A673 (cell line): Measurements from ENCODE around the gene TRAPPC2L. TPM values are rescaled to one million over a fixed set of nuclear protein-coding genes. Genes with fewer than 3 reads are reported as not detected.

Source experiments
- BruUV-seq: library from RNA; stranded (reverse); fragments of 400-500 nt; replicated peaks from 2 replicates; lab custom pipeline; 2021; lab: Mats Ljungman, UMichigan
- CTCF ChIA-PET: fragments of 300-600 bp; sonication (Branson Sonifier 250); formaldehyde crosslinking; loops from one replicate; lab custom pipeline; 2022; ENCODE audit warnings: antibody characterized with exemption; lab: Charles Lee
- POLR2A ChIA-PET: fragments of 300-600 bp; sonication (Branson Sonifier 250); formaldehyde crosslinking; loops from one replicate; lab custom pipeline; 2022; ENCODE audit warnings: antibody characterized with exemption; ENCODE audit not compliant: low non-redundant PET; lab: Charles Lee
- DNase-seq: peaks from one replicate; pipeline ENCODE4 v3.0.0-alpha.2; 2015; ENCODE audit warnings: low spot score
- H3K27ac ChIP-seq: fragments of 200-600 bp; sonication (generic); 2 replicates; pipeline ENCODE4 v1.5.1; 2016; ENCODE audit warnings: mixed run types, low read depth, mild to moderate bottlenecking, mixed read lengths, antibody characterized with exemption, low read length; ENCODE audit not compliant: poor library complexity, severe bottlenecking
- H3K27me3 ChIP-seq: fragments of 200-600 bp; sonication (generic); replicated peaks from 2 replicates; pipeline ENCODE4 v1.6.1; 2017; ENCODE audit warnings: mixed run types, low read depth, mild to moderate bottlenecking, mixed read lengths, antibody characterized with exemption, low read length; ENCODE audit not compliant: insufficient read depth, poor library complexity
- H3K36me3 ChIP-seq: fragments of 200-600 bp; sonication (generic); 2 replicates; pipeline ENCODE4 v1.6.1; 2016; ENCODE audit warnings: mixed run types, mild to moderate bottlenecking, mixed read lengths, antibody characterized with exemption, low read length; ENCODE audit not compliant: insufficient read depth, poor library complexity, severe bottlenecking
- H3K4me1 ChIP-seq: fragments of 200-600 bp; sonication (generic); 2 replicates; pipeline ENCODE4 v1.6.1; 2017; ENCODE audit warnings: mixed run types, mild to moderate bottlenecking, mixed read lengths, antibody characterized with exemption, low read length; ENCODE audit not compliant: insufficient read depth, poor library complexity, severe bottlenecking
- H3K4me3 ChIP-seq: fragments of 200-600 bp; sonication (generic); 2 replicates; pipeline ENCODE4 v1.5.1; 2016; ENCODE audit warnings: low read depth, mixed run types, mild to moderate bottlenecking, mixed read lengths, low read length; ENCODE audit not compliant: poor library complexity, severe bottlenecking
- H3K9me3 ChIP-seq: fragments of 200-600 bp; sonication (generic); 2 replicates; pipeline ENCODE4 v1.6.1; 2016; ENCODE audit warnings: mixed run types, low read depth, mild to moderate bottlenecking, mixed read lengths, antibody characterized with exemption, low read length; ENCODE audit not compliant: poor library complexity, severe bottlenecking
- CTCF ChIP-seq: fragments of 300-800, 200-600 bp; sonication (generic); conservative IDR thresholded peaks from 2 replicates; pipeline ENCODE4 v1.5.1; 2017; ENCODE audit warnings: low read depth, mild to moderate bottlenecking, antibody characterized with exemption, low read length, moderate library complexity, mixed read lengths
- EZH2 ChIP-seq: fragments of 200-600 bp; sonication (generic); IDR thresholded peaks from 2 replicates; pipeline ENCODE4 v1.6.1; 2017; ENCODE audit warnings: borderline replicate concordance, low read depth, mild to moderate bottlenecking, mixed read lengths, antibody characterized with exemption, low read length; ENCODE audit not compliant: poor library complexity, severe bottlenecking
- intact Hi-C: fragments of 100-400 bp; cut with micrococcal nuclease; formaldehyde crosslinking; loops from one replicate; pipeline ENCODE4 v1.10.0; 2022; ENCODE audit not compliant: unreplicated experiment
- total RNA-seq: library from RNA; stranded (reverse); gene quantifications from 2 replicates; pipeline ENCODE4 v1.2.3, GENCODE V29; 2021

TRAPPC2L gene
- total RNA-seq, 1 experiment from 2014 or later = 98.6 TPM

GRCh38 chr16:88815227-88815626, 41.7 kb upstream of the TRAPPC2L start:
- Histone ChIP-seq H3K27me3 (no peaks in the 10 kb centered on the region), H3K4me3 (no peak overlapping the region), H3K36me3 (peaks cover under 1% of the 10 kb centered on the region), H3K4me1 (peaks cover 4% of the 10 kb centered on the region), H3K9me3 (no peaks in the 10 kb centered on the region), H3K27ac (no peak overlapping the region)
- ChIA-PET CTCF (no interaction called here), POLR2A (no interaction called here)
- no TSS peak for BruUV-seq
- no peak for TF ChIP-seq CTCF
- DNase-seq = no peak
- intact Hi-C loops = no loop called here

- Histone ChIP-seq H3K27me3 (no peaks in the 10 kb centered on the region), H3K4me3 (no peak overlapping the region), H3K27ac (no peak overlapping the region), H3K4me1 (no peaks in the 10 kb centered on the region), H3K36me3 (no peaks in the 10 kb centered on the region), H3K9me3 (no peaks in the 10 kb centered on the region)
- no peak for TF ChIP-seq EZH2
- peak; percentile 82 for TF ChIP-seq CTCF
- peak; percentile 50 for DNase-seq
- no TSS peak for BruUV-seq
- intact Hi-C loops = loop anchor here (1.0 kb wide), 1 partner anchor 400 kb away; no protein-coding TSS in a partner anchor
- CTCF ChIA-PET = no interaction called here
- POLR2A ChIA-PET = no interaction called here
These were observed 40.9 kb upstream of the TRAPPC2L start for GRCh38 chr16:88815901-88816589.

GRCh38 chr16:88816736-88817535, 40.0 kb upstream of the TRAPPC2L start:
- no peaks in the 10 kb centered on the region for H3K4me1 ChIP-seq
- ChIA-PET CTCF (no interaction called here), POLR2A (no interaction called here)
- H3K9me3 ChIP-seq = no peaks in the 10 kb centered on the region
- intact Hi-C loops = loop anchor here (1.0 kb wide), 1 partner anchor 399 kb away; no protein-coding TSS in a partner anchor
- no peaks in the 10 kb centered on the region for H3K36me3 ChIP-seq
- DNase-seq = no peak
- H3K27me3 ChIP-seq = no peaks in the 10 kb centered on the region
- TF ChIP-seq CTCF (no peak), EZH2 (no peak)
- BruUV-seq = no TSS peak
- no peak overlapping the region for H3K27ac ChIP-seq
- no peak overlapping the region for H3K4me3 ChIP-seq
